GM18951 (cell line): ENCODE data around the gene BCL11A.

Source experiments
- POLR2A ChIP-seq: IDR thresholded peaks from 4 replicates; pipeline ENCODE4 v1.6.1; 2011; ENCODE audit warnings: mild to moderate bottlenecking; ENCODE audit not compliant: insufficient read length, insufficient read depth; ENCODE audit errors: extremely low read depth
- in situ Hi-C: fragments of 300-500 bp; cut with MboI; formaldehyde crosslinking; loops from one replicate; pipeline ENCODE4 v1.12.0; 2022; ENCODE audit warnings: low sequenced_read_pairs, mixed read lengths, inconsistent platforms; ENCODE audit not compliant: unreplicated experiment

The BCL11A gene

DNA sequence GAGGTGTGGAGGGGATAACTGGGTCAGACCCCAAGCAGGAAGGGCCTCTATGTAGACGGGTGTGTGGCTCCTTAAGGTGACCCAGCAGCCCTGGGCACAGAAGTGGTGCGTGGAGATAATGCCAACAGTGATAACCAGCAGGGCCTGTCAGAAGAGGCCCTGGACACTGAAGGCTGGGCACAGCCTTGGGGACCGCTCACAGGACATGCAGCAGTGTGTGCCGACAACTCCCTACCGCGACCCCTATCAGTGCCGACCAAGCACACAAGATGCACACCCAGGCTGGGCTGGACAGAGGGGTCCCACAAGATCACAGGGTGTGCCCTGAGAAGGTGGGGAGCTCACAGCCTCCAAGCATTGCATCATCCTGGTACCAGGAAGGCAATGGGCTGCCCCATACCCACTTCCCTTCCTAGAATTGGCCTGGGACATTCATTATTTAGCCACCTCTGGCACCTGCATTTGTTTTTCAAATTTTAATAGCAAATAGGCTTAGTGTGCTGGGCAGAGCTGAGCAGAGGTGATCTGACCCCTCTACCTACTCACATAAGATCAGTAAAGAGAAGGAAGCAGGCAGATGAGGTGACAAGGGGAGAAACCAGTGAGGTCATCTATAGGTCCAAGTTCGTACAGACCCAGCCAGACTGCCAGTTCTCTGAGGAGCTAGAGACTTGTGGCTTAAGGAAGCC, 55.2 kb downstream of the BCL11A start:
- TF ChIP-seq POLR2A: no peak
- in situ Hi-C loops: no loop called here

DNA sequence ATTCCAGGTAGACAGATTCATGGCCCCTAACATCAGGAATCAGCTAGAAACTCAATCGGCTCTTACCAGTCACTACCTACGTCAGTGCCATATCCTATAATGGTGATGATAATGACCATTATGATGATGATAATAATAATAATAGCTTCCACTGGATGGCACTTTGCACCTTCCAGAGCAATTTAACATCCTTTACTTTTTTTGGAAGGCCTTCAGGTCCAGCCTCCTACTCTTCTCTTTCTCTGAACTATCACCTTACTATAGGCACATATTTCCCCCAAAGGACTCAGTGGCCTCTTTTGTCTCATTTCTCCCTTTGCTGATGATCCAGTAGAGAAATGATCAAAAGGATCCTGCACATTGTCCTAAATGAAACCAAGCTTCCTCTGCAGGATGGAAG, 56.0 kb downstream of the BCL11A start:
- in situ Hi-C loops: no loop called here
- TF ChIP-seq POLR2A: no peak

DNA sequence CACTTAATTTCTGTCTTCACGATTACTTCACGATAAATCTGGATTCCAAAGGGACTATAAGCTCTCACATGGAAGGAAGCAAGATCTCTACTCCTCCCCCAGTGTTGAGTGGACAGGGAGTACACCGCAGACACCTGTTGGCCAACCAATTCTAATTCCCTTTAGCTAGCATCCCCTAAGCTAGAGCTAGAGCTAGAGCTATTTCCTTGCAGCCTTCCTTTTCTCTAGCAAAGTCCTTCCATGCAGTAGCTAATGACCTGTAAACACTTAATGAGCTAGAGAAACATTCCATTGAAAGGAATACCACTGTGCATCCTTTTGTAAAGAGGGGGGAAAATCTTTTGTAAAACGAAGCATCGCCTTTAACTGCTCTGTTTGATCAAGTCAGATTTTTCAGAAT, 56.5 kb downstream of the BCL11A start:
- TF ChIP-seq POLR2A: no peak
- in situ Hi-C loops: no loop called here

DNA sequence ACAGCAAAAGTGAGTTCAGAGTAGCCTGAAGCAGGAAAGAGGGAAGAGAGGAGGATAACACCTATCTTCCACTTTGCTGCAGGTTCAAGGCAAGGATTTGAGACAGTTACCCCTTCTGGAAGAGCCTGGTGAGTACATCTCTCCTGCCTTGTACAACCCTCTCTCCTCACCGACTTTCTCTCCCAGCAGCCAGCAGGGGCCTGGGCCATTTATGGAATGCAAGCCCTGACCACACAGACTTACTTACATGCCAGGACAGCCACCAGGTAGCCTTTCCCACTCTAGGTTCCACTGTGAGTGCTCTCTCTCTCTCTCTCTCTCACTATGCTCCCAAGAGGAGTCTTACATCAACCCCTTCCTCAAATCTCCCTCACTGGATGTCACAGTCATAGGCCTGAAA, 57.0 kb downstream of the BCL11A start:
- in situ Hi-C loops: no loop called here
- no peak for TF ChIP-seq POLR2A

GRCh38 chr2:60495041-60495625, 58.3 kb downstream of the BCL11A start:
- no peak for TF ChIP-seq POLR2A
- in situ Hi-C loops: no loop called here

DNA sequence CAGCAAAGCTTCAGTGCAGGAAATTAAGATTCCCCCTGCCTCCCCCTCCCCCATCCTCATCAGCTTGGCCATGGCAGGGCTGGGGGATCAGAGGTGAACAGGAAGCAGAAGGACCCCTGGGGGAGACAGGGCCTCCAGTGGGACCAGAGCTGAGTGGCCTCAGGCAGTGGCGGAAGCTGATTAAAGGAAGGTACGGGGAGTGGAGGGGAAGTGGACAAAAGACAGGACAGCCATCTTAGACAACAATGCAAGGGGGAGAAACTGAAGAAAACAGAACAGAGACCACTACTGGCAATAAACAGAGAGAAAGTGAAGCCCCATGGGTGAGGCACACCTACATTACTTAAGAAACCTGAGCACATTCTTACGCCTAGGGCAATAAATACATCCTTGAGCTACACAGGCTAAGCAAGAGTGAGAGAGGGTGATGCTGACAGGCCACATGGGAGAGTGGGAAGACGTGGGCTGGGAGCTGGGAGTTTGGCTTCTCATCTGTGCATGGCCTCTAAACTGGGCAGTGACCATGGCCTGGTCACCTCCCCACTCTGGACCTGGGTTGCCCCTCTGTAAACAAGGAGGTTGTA, 59.6 kb downstream of the BCL11A start:
- no peak for TF ChIP-seq POLR2A
- in situ Hi-C loops: no loop called here

DNA sequence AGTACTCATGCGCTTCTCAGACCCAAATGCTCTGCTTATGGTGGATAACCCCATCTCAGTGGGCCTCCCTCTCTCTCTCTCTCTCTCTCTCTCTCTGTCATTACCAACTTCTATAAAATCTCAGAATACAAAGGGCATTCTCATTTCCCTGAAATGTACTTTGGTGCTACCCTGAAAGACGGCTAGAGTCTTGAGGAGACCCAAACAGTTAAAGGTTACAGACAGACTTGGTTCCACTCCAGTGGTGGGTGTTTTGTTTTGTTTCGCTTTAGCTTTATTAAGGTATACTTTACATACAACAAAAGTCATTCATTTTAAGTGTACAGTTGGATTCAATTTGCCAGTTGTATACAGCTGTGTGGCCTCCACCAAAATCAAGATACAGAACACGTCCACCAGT, 60.9 kb downstream of the BCL11A start:
- no peak for TF ChIP-seq POLR2A
- in situ Hi-C loops: no loop called here

DNA sequence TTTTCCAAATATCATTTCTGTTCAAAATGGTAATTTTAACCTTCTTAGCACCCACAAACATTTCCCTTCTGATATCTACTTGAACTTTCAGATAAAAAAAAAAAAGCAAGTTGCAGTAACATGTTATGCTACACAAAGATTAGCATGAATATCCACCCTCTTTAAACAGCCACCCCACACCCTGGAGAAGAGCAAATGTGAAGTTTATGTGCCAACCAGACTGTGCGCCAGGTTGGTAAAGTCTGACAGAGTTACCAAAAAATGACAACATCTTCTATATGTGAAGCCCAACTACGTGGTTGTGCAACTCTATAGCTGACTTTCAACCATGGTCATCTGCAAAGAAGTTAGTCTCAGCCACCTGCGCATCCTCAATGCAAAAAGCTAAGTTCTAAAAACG, 62.6 kb downstream of the BCL11A start:
- no peak for TF ChIP-seq POLR2A
- in situ Hi-C loops: no loop called here

DNA sequence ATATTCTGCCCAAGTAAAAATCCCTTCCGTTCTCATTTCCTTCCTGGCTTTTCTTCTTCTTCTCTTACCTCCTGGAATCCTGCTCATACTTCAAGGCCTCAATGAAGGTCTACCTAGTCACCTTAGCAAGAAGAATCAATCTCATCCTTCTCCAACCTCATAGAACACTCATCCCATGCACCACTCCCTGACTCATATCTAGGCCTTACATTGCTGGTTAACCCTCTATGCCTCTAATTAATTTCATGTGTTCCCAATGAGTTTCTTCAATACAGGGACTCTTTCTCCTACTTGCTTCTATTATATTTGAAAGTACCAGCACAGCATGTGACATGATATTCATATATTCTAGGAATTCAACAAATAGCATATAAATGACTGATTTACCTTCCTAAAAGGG, 63.0 kb downstream of the BCL11A start:
- in situ Hi-C loops: no loop called here
- no peak for TF ChIP-seq POLR2A

- in situ Hi-C loops: no loop called here
- no peak for TF ChIP-seq POLR2A
Measured at GRCh38 chr2:60489289-60489688, 64.2 kb downstream of the BCL11A start.

- in situ Hi-C loops: no loop called here
- TF ChIP-seq POLR2A: no peak
Measured at GRCh38 chr2:60488291-60488690, 65.2 kb downstream of the BCL11A start.

DNA sequence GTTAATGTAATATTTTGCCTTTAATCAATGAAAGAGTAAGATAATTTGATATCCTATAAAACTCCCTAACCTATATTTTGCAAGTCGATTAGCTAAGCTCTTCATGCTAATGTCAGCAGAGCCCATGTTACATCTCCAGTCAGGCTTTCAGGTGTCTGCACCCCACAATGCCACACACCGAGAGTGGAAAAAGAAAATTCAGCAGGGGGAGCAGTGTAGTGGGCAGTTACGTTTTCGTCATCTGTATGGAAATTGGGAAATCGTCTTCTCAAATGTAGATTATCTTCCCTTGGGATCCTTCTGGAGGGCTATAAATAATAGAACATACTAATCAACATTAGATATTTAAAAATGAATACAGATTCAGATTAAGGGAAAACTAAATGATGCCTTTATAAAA, 66.3 kb downstream of the BCL11A start:
- in situ Hi-C loops: no loop called here
- TF ChIP-seq POLR2A: no peak

GRCh38 chr2:60486551-60486950, 66.9 kb downstream of the BCL11A start:
- TF ChIP-seq POLR2A: no peak
- in situ Hi-C loops: no loop called here

- no peak for TF ChIP-seq POLR2A
- in situ Hi-C loops: no loop called here
Measured at GRCh38 chr2:60486067-60486466, 67.4 kb downstream of the BCL11A start.
